Muscle of leg (tissue), 11 donors: ENCODE data around the gene SKA3. TPM values are rescaled to one million over a fixed set of nuclear protein-coding genes. Genes with fewer than 3 reads are reported as not detected.
"Not testable (repeated sequence)": the region's sequence is repeated elsewhere in the genome, so short reads cannot be mapped to it uniquely, and the experiment has no call there.

Experiments
- DNase-seq: peaks from one replicate; pipeline ENCODE4 v3.0.0; 2013
- H3K27ac ChIP-seq: one replicate; pipeline ENCODE4 v1.5.1; 2013; ENCODE audit warnings: mild to moderate bottlenecking, low read length, control low read depth
- H3K27me3 ChIP-seq: one replicate; pipeline ENCODE4 v1.6.1; 2013; ENCODE audit warnings: low read length; ENCODE audit not compliant: control insufficient read depth, insufficient read depth
- H3K36me3 ChIP-seq: one replicate; pipeline ENCODE4 v1.6.1; 2013; ENCODE audit warnings: low read length; ENCODE audit not compliant: control insufficient read depth, insufficient read depth
- H3K4me1 ChIP-seq: one replicate; pipeline ENCODE4 v1.6.1; 2013; ENCODE audit warnings: low read length; ENCODE audit not compliant: control insufficient read depth, insufficient read depth
- H3K4me3 ChIP-seq: one replicate; pipeline ENCODE4 v1.5.1; 2013; ENCODE audit warnings: low read length, control low read depth
- H3K9me3 ChIP-seq: replicated peaks from 2 replicates; pipeline ENCODE4 v1.6.1; 2013; ENCODE audit warnings: low read depth, low read length; ENCODE audit not compliant: control insufficient read depth
- WGBS: methylation state at CpG from one replicate; pipeline ENCODE4 v1.1.5; 2013; ENCODE audit warnings: missing lambda C conversion rate; ENCODE audit not compliant: insufficient coverage; 5-methylcytosine and 5-hydroxymethylcytosine counted together
- polyA plus RNA-seq, 8 donors: library from polyadenylated mRNA; unstranded; fragments of 120-200 nt; gene quantifications; one replicate each; pipeline versions ENCODE4 v1.2.1 to v1.2.3, GENCODE V29; 2013; ENCODE audit warnings: inconsistent platforms in 1 of 8, low replicate concordance in 1 of 8; ENCODE audit not compliant: insufficient read length in 8 of 8, insufficient read depth in 1 of 8
- total RNA-seq: library from RNA; stranded (reverse); fragments of 120-200 nt; gene quantifications from one replicate; pipeline ENCODE4 v1.2.4, GENCODE V29; 2013

SKA3 gene
- total and polyA plus RNA-seq, 9 donors, result 5.7 to 8.7 (median 6.7) TPM

DNA sequence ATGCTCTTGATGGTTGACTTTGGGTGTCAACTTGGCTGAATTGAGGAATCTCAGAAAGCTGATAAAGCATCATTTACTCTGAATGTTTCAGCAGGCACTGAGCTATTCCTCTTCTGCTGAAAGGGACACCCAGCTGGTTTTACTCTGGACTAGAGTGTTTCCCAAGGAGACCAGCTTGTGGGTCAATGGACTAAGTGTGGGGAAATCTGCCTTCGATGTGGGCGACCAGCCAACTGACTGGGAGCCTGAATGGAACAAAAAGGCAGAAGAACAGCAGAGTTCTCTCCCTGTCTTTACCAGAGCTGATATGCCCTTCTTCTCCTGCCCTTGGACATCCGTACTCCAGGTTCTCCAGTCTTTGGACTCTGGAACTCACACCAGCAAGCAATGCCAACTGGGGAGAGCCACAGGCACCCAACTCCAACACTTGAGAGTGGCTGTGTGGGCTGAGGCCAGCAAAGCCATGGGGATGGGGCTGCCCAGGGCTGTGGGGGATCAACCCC, 32.4 kb upstream of the SKA3 start:
- H3K36me3 ChIP-seq, result no peaks in the 10 kb centered on the region
- WGBS, result 88% methylated on average over 1 of the region's 3 CpGs
- H3K27ac ChIP-seq, result no peak overlapping the region
- H3K9me3 ChIP-seq, result no peaks in the 10 kb centered on the region
- no peak for DNase-seq
- no peak overlapping the region for H3K4me3 ChIP-seq
- no peaks in the 10 kb centered on the region for H3K27me3 ChIP-seq
- no peaks in the 10 kb centered on the region for H3K4me1 ChIP-seq

GRCh38 chr13:21202767-21203531, 26.6 kb upstream of the SKA3 start:
- no peak for DNase-seq
- Histone ChIP-seq H3K4me1 (no peaks in the 10 kb centered on the region), H3K36me3 (no peaks in the 10 kb centered on the region), H3K27ac (no peak overlapping the region), H3K9me3 (no peaks in the 10 kb centered on the region), H3K4me3 (no peak overlapping the region), H3K27me3 (no peaks in the 10 kb centered on the region)
- 64% methylated on average over 2 of the region's 3 CpGs for WGBS

GRCh38 chr13:21201456-21202190, 25.3 kb upstream of the SKA3 start:
- not testable (repeated sequence) for H3K4me1 ChIP-seq, H3K36me3 ChIP-seq, DNase-seq, H3K9me3 ChIP-seq, H3K4me3 ChIP-seq, H3K27me3 ChIP-seq, H3K27ac ChIP-seq

DNA sequence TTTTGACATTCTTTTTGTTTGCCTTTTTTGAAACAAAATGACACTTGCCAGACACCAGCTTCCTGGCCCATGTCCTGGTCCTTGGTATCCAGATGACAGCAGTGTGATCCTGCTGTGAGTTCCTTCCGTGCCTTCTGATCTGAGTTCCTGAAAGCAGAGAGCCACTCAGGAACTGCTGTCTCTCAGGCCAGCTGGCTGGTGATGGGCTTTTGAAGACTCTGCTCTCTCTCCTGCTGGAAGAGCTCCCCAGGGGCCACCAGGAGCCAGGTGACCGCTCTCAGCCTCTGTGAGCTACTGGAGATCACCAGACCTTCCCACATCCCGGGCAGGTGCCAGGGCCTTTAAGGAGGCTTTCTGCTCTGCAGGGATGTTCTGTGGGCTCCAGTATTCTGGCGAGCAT, 22.0 kb upstream of the SKA3 start:
- H3K36me3 ChIP-seq, H3K9me3 ChIP-seq, H3K4me1 ChIP-seq, H3K4me3 ChIP-seq, H3K27ac ChIP-seq, DNase-seq, H3K27me3 ChIP-seq: not testable (repeated sequence)
- WGBS, result 35% methylated on average over 2 of the region's 4 CpGs

DNA sequence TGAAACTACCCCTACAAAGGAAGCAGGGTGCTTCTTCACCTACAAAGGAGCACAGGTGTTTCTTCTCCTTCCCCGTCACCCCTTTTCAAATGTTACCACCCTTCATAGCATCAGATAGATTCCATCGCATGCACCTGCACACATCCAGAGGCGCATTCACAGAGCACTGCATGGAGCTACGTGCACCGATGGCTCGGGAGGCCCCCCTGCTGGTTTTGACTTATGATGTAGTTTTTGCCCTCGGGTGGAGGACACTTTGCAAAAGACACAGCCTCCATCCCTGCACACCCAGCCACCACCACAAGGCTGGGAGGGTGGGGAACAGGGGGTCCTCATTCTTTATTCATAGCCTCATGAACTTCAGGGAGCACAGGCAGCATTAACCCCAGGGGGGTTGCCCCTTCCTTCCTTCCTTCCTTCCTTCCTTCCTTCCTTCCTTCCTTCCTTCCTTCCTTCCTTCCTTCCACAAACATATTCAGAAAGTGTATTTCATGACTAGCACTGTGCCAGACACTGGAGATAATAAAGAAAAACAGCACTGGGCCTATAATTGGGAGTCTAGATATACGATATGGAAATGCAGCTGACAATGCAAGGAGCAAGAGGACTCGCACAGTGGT, 21.4 kb upstream of the SKA3 start:
- H3K4me3 ChIP-seq, H3K9me3 ChIP-seq, H3K4me1 ChIP-seq, H3K27me3 ChIP-seq, H3K27ac ChIP-seq, DNase-seq, H3K36me3 ChIP-seq: not testable (repeated sequence)
- WGBS, result 94% methylated on average over 3 of the region's 9 CpGs

- not testable (repeated sequence) for H3K36me3 ChIP-seq, H3K4me3 ChIP-seq, H3K27me3 ChIP-seq, DNase-seq, H3K4me1 ChIP-seq, H3K27ac ChIP-seq, H3K9me3 ChIP-seq
- no CpG with 5 or more reads among the region's 2 CpGs for WGBS
These were observed 18.4 kb upstream of the SKA3 start for GRCh38 chr13:21194756-21195155.

DNA sequence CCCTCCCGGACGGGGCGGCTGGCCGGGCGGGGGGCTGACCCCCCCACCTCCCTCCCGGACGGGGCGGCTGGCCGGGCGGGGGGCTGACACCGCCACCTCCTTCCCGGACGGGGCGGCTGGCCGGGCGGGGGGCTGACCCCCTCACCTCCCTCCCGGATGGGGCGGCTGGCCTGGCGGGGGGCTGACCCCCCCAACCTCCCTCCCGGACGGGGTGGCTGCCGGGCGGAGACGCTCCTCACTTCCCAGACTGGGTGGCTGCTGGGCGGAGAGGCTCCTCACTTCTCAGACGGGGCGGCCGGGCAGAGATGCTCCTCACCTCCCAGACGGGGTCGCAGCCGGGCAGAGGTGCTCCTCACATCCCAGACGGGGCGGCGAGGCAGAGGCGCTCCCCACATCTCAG, 10.1 kb upstream of the SKA3 start:
- H3K27me3 ChIP-seq, H3K9me3 ChIP-seq, H3K4me1 ChIP-seq, H3K4me3 ChIP-seq, DNase-seq, H3K27ac ChIP-seq, H3K36me3 ChIP-seq: not testable (repeated sequence)
- 100% methylated on average over 1 of the region's 35 CpGs for WGBS

DNA sequence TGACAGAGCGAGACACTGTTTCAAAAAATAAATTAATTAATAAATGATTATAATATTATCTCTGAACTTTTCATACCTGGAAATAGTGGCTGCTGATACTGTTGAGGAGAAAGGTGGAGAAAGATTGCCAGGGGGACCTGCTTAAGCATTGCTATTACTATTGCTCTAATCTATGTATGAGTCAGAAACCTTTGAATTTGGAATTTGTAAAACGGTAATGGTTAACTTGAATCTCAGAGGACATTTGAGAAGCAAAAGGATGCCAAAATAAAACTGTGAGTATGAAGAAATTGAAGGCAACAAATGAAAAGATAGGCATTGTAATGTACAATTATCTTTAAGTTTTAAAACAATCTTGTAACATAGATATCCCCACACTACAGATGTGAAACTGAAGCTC, 5.3 kb upstream of the SKA3 start:
- Histone ChIP-seq H3K27ac (no peak overlapping the region), H3K27me3 (no peaks in the 10 kb centered on the region), H3K4me3 (no peak overlapping the region), H3K36me3 (no peaks in the 10 kb centered on the region), H3K9me3 (no peaks in the 10 kb centered on the region), H3K4me1 (peaks cover 5% of the 10 kb centered on the region)
- no CpG with 5 or more reads among the region's 2 CpGs for WGBS
- no peak for DNase-seq

DNA sequence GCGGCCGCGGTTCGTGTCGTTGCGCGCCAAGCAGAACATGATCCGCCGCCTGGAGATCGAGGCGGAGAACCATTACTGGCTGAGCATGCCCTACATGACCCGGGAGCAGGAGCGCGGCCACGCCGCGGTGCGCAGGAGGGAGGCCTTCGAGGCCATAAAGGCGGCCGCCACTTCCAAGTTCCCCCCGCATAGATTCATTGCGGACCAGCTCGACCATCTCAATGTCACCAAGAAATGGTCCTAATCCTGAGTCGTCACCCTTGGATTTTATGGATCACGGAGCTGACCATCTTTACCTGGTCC, 581 bp upstream of the SKA3 start:
- peaks cover 5% of the 10 kb centered on the region for H3K4me1 ChIP-seq
- DNase-seq, result no peak
- peak overlapping the region; percentile 97 for H3K27ac ChIP-seq
- no peaks in the 10 kb centered on the region for H3K27me3 ChIP-seq
- no peaks in the 10 kb centered on the region for H3K36me3 ChIP-seq
- H3K4me3 ChIP-seq, result peak overlapping the region; percentile 93
- H3K9me3 ChIP-seq, result no peaks in the 10 kb centered on the region
- WGBS, result under 1% methylated on average over 21 of the region's 26 CpGs

DNA sequence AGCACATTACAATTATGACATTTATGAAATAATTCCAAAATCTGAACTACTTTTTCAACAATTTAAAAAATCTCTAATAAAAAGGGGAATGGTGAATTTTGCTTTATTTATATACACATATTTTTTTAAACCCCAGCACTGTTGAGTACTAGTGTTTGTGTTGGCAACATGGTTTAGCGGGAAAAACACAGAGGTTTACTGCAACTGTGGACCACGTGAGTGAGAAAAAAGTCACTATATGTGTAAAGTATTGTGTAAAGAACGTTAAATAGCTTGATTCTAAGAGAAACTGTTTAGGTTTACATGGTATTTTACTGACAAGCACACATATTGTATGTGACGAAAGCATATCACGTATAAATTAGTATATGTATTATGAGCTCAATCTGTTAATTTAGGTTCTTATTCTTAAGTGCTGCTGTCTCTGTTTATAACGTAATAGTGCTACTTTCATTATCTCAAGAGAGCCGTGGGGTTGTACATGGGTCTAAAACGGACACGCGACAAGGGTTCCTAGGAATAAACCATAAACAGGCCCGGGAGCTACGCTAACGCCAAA, 617 bp downstream of the SKA3 start:
- peak; percentile 17 for DNase-seq
- no peaks in the 10 kb centered on the region for H3K27me3 ChIP-seq
- WGBS, result 0% methylated on average over 7 of the region's 13 CpGs
- peaks cover 5% of the 10 kb centered on the region for H3K4me1 ChIP-seq
- H3K4me3 ChIP-seq, result peak overlapping the region; percentile 93
- H3K9me3 ChIP-seq, result no peaks in the 10 kb centered on the region
- H3K36me3 ChIP-seq, result no peaks in the 10 kb centered on the region
- no peak overlapping the region for H3K27ac ChIP-seq
